A549 (cell line): Measurements from ENCODE around the gene CDYL.

Experiments used
- BCL3 ChIP-seq: fragments of >200 bp; sonication (Bioruptor Twin); formaldehyde crosslinking; IDR thresholded peaks from 3 replicates; pipeline ENCODE4 v1.6.1; 2016
- CBX2 ChIP-seq: fragments of 200-600 bp; sonication (generic); IDR thresholded peaks from 2 replicates; pipeline ENCODE4 v1.6.1; 2016; ENCODE audit warnings: low read depth, mild to moderate bottlenecking, borderline replicate concordance
- CHD2 ChIP-seq: fragments of 150-350 bp; IDR thresholded peaks from 2 replicates; pipeline ENCODE4 v1.6.1; 2014; ENCODE audit warnings: low read length; ENCODE audit not compliant: partially characterized antibody
- ESRRA ChIP-seq: fragments of 150-350 bp; IDR thresholded peaks from 2 replicates; pipeline ENCODE4 v1.6.1; 2014; ENCODE audit warnings: mild to moderate bottlenecking, low read length, borderline replicate concordance
- KDM1A ChIP-seq: fragments of 200-600 bp; sonication (generic); IDR thresholded peaks from 2 replicates; pipeline ENCODE4 v1.6.1; 2016; ENCODE audit warnings: low read depth, mild to moderate bottlenecking
- MYC ChIP-seq: IDR thresholded peaks from 2 replicates; pipeline ENCODE4 v1.6.1; 2012; ENCODE audit warnings: mild to moderate bottlenecking, inconsistent platforms, low read length, improper control_type of control experiment, borderline replicate concordance
- POLR2A ChIP-seq: IDR thresholded peaks from 2 replicates; pipeline ENCODE4 v1.6.1; 2012; ENCODE audit warnings: mild to moderate bottlenecking, low read length
- POLR2AphosphoS2 ChIP-seq: conservative IDR thresholded peaks from 2 replicates; pipeline ENCODE4 v1.6.1; 2012; ENCODE audit warnings: low read length, improper control_type of control experiment, inconsistent platforms
- RARB ChIP-seq: fragments of 250-450 bp; sonication (Bioruptor Pico); IDR thresholded peaks from 2 replicates; pipeline ENCODE4 v1.8.0; 2021; ENCODE audit warnings: mild to moderate bottlenecking, moderate library complexity
- REST ChIP-seq: fragments of 200-600 bp; sonication (generic); IDR thresholded peaks from 2 replicates; pipeline ENCODE4 v1.6.1; 2016; ENCODE audit warnings: antibody characterized with exemption, mild to moderate bottlenecking, moderate library complexity
- ZSCAN20 ChIP-seq: fragments of 250-450 bp; sonication (Bioruptor Pico); IDR thresholded peaks from 2 replicates; pipeline ENCODE4 v1.8.0; 2022; ENCODE audit warnings: mild to moderate bottlenecking, moderate library complexity
- TF ChIP-seq, protein P1 (sequence below): fragments of >200 bp; sonication (Bioruptor Twin); formaldehyde crosslinking; IDR thresholded peaks from 3 replicates; pipeline ENCODE4 v1.5.1; 2016

DNA sequence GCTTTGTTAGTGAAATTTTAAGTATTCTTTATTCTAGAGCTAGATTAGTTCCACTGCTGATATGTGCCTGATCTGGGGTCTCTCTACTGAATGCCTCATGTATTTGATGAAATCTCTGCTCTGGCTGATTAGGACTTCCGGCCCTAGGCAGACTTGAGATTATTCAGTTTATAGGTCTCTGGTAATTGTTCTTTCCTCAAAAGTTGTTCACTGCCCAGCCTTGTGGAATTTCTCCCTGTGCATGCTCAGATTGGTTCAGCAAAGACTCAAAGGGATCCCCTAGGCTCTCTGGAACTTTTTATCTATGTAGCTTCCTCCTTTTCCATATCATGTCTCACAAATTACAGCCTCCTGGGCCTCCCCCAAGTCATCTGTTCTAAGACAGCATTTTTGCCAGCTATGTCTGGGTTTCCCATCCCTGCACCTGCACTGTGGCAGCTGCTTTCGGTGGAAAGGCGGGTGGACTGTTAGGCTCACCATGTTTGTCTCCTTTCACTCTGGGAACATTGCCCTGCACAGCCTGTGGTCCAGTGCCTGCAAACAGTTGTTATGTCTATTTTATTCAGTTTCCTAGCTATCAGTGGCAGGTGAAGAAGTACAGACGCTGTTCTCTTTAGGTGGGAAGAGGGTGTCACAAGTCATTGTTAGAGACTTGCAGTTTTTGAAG lies 154.0 kb downstream of the CDYL start:
- TF ChIP-seq POLR2A (no peak), ESRRA (no peak), MYC (no peak), ZSCAN20 (CRISPR knock-in tag) (no peak), CHD2 (no peak), REST (no peak), RARB (no peak), KDM1A (no peak), CBX2 (no peak), BCL3 (no peak), POLR2AphosphoS2 (no peak)
- TF ChIP-seq, protein P1, sequence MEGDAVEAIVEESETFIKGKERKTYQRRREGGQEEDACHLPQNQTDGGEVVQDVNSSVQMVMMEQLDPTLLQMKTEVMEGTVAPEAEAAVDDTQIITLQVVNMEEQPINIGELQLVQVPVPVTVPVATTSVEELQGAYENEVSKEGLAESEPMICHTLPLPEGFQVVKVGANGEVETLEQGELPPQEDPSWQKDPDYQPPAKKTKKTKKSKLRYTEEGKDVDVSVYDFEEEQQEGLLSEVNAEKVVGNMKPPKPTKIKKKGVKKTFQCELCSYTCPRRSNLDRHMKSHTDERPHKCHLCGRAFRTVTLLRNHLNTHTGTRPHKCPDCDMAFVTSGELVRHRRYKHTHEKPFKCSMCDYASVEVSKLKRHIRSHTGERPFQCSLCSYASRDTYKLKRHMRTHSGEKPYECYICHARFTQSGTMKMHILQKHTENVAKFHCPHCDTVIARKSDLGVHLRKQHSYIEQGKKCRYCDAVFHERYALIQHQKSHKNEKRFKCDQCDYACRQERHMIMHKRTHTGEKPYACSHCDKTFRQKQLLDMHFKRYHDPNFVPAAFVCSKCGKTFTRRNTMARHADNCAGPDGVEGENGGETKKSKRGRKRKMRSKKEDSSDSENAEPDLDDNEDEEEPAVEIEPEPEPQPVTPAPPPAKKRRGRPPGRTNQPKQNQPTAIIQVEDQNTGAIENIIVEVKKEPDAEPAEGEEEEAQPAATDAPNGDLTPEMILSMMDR, result no peak
